Measurements from ENCODE around the gene TLR3.
"Not testable (repeated sequence)": the region's sequence is repeated elsewhere in the genome, so short reads cannot be mapped to it uniquely, and the experiment has no call there.

Gene TLR3

DNA sequence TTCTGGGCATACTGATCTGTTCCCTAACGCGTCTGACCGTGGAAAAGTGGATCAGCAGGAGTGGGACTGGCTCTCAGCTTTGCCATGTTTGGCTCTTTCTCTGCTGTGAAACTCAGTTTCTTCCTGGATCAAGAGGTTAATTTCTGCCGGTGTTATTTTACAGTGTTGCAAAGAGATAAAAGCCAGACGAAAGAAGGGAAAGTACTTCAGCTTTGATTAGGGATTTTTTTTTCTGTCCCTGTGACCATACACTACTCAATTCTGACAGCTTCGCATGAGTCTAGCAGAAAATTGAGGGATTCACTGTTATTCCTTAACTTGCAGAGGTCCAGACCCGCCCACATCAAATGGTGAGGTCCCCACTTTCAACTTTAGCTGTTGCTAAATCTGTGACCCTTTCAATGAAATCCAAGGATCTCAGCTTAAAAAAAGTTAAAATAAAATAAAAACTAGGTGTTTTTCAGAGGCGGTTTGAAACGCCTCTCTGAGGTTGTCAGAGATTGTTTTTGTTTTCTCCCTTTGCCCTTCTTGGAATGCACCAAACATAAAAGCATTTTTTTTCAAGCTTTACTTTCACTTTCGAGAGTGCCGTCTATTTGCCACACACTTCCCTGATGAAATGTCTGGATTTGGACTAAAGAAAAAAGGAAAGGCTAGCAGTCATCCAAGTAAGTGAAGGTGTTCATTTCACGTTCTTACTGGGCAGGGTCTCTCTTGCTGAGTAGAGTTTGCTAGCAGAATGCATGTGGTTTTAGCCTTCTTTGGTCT is at the start of gene TLR3:
Gene TLR3, plus strand, starts transcription at position 576 of the 768 bp plus-strand sequence. CDS start 7,464 bp downstream, outside the sequence.
- no peak for DNase-seq

DNA sequence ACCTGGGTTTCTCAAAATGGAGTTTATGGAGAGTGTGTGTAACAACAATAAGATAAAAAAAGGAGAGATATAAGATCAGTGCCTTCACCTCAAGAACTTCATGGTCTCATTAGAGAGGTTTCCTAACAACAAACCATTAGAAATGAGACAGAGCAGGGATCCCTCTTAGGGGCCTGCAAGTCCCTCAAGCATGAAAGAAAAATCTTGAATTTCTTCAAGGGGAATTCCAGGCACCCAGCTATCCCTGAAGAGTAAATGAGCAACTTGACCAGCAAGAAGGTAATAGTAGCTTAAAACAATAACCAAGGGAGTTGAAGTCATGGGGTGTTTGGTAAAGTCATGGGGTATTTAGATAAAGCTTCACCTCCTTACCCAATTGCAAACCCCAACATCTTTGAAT is 49.7 kb upstream of the TLR3 start:
- DNase-seq = no peak

DNA sequence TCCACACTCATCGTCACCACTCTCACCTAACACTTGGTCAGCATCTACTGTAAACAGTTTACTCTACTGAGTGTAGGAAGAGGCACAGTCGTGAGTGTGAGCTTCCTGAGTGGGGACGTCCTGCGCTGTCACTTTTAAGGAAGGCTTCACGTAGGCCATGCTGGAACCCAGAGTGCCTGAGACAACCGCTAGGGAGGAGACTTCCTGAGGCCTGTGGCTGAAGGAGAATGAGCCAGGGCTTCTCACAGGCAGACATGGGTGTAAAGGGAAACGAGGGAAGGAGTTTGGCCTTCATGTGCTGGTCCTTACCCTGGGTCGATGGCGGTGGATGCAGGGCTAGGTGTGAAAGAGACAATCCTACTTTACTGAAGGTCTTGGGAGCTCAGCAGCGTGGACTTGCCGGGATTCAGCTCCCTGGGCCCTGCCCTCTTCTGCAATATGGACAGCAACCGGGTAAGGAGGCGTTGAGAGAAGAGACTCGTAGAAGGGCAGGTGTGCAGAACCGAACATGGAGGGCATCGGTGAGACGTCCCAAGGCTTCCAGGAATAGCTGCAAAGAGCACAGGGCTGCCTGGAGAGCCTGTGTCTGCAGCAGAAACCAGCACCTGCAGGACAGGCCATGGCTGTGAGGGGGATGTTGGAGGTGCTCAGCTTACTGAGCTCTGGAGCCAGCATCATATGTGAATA is 48.7 kb upstream of the TLR3 start:
- DNase-seq = no peak

DNA sequence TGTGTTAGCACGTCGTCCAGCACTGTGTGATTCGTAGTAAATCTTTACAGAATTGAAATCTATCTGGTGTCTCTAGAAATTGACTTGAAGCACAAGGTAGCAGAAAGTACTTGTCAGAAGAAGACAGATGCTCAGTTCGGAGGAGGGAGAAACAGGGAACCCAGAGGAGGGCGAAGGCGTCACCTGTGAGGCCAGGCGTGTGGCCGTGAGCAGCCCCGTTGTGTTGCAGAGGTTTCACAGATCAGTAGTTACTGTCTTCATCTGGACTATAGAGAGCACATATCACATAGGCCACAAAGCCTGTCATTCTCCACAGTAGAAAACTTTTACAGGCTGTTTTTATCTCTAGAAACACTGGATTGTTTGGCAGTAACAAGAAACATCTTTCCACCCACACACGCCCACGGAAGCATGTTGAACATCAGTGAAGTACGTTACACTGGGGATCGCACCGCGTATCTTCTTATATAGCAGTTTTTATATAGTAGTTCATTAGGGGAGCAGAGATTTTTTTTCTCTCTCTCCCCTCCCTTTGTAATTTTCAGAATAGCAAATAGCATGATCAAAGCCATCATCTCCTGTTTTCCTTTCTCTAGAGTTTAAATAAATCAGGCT is 48.1 kb upstream of the TLR3 start:
- no peak for DNase-seq

DNA sequence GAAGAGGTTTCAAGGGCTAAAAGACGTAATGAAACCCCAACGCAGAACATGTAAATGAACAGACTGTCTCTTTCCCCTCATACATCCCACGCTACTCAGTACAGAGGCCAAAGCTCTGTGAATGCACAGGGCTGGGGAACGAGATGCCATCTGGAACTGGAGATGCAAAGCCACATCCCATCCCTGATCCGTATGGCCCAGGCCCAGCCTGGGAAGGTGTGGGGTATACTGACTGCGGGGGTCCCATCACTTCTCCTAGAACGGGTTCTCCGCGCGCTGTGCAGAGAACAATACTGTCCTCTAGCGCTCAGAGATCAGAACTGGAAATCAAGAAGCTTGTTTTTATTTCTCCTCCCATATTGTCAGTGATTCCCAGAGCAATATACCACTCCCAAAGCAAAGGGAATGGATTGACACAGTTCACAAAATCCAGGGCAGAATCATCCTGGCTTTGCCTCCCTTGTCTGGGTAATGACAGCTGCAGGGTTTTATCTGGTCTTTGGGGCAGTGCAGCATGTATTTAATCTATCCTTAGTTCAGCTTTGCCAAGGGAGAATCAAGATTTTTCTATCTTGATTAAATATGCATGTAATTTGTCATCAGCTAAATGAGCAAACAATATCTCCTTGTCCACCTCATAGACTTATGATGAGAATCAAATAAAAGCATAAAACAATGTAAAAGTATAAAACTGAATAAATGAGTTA is 47.3 kb upstream of the TLR3 start:
- no peak for DNase-seq

DNA sequence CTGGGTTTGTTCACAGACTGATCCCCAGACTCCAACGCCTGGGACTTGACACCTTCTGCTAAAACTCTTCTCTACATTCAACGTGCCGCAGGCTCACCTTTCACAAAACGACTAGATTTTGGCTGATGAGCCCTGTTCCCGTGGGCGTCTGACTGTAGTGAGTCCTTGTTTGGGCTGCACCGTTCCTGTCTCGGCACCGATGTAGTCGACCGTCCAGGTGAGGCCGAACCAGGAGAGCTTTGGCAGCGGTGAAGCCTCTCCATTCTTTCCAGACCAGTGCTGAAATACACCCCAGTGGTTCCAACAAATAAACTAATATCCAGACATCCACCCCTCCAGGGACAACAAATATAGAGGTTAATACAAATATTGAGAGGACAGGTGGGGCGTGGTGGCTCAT is 45.0 kb upstream of the TLR3 start:
- no peak for DNase-seq

DNA sequence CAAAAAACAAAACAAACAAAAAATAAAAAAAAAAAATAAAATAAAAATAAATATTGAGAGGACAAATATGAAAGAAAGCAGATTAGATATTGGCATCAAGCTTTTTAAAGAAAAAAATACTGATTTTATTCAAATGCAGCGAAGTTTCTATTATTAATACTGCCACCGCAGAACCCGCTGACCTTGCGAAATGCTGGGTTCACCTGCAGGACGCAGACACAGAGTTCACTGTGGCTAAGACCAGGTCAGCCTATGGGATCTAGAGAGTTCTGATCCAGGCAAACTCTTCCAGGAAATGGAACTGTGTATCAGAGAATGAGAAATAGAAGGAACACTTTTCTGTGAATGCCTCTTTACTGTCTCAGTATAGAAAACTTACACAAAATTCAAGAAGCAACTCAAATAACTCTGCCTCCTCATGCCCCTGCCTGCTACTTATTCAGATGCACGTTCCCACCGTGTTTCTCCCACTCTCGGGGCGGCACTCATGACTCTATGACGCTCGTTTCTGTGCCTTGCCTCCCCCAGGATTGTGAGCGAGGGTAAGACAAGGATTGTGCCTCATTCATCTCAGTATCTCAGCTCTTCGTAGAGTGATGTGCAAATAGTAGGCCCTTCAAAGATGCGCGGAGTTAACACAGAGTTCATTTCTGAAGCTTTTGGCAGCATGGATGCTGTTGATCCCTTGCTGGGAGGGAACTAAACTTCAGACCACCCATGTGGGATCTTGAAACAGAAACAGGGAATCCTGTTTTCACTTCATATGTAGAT is 44.1 kb upstream of the TLR3 start:
- no peak for DNase-seq

DNA sequence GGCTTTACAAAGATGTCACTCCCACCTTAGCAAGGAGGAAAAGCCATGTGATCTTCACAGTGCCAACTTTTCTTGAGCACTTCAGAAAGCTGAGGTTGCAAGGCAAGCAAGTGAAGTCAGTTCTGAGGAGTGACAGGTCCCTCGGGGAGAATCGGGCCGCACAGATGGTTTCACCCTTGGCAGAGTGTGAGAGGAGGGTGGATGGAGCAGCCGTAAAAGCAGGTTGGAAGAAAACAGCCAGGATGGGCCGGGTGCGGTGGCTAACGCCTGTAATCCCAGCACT is 43.6 kb upstream of the TLR3 start:
- no peak for DNase-seq

DNA sequence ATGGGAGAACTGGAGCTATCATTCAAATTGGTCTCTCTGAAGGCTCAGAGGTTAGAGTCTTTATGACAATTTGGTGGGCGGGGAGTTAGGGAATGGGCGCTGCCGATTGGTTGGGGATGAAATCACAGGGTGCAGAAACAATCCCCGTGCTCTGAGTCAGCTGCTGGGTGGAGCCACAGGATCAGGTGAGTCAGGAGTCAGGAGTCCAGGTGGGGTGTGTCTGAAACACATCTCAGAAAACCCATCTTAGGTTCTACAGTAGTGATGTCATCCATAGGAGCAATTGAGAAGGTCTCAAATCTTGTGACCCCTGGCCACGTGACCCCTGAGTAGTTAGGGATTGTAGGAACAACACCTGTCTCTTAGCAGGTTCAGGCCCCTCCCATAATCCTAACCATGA is 41.6 kb upstream of the TLR3 start:
- no peak for DNase-seq

DNA sequence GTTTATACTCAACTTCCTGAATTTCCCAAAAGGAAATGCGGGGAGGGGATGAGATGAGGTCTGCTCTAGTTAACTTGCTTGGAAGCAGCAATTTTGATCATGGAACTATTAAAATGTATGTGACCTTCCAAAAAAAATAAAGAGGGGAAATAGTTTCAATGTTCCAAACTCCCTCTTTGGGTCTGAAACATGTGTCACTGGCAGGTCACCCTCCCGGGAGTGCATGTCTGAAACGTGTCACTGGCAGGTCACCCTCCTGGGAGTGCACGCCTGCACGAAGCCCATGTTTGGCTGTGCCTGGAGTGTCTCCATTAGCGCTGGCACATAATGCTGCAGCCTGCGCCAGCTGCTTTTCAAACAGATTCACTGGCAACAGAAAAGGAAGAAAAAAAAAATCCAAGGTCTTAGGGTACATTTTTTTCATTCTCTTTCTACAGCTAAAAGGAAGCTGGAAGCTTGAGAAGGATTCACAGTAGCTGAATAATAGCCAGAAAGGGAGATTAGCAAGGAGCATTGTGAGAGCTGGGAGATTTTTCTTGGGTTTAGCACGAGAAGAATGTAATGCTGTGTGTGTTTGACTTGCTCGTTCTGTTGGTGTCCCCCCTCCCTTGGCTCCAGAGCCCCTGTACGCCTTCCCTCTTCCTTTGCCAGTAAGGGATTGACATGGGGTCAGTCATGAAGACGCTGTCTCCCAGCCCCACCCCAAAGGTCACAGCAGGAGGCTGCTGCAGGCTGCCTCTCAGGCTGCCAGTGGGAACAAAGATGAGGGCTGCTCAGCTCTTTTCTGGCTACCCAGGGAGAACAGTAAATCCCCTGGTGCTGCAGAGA is 39.2 kb upstream of the TLR3 start:
- no peak for DNase-seq

DNA sequence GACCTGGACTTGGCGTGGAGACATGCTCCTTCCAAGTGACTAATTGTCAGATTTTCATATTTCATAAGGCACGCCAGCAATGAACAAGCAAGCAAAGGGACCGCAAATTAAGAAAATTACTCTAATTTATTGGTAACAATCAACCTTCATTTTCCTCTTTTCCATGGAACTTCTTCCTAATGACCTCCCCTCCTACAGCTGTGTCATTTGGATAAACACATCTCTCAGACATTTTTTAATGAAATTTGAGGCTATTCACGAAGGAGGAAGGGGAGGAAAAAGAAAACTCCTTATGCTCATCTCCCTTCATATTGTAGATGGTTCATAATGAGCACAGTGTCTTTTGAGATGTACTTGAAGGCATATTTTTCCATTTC is 38.6 kb upstream of the TLR3 start:
- no peak for DNase-seq

DNA sequence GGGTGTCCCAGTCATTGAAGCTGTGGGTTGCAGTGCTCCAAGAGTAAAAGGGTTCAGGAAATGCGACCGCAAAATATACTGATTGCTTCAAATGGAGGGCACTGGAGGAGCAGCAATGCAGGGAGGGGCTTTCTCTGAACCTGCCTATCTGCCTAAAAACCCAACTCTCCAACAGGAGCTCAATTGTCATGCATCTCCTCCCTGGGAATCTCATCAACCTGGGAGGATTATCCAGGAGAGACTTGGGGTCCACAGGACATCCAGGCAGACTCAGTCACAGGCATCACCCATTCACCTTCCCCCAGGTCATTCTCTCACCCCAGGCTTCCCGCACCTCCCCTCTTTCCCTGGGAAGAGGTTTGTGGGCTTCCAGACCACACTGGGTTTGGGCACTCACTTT is 38.2 kb upstream of the TLR3 start:
- no peak for DNase-seq

DNA sequence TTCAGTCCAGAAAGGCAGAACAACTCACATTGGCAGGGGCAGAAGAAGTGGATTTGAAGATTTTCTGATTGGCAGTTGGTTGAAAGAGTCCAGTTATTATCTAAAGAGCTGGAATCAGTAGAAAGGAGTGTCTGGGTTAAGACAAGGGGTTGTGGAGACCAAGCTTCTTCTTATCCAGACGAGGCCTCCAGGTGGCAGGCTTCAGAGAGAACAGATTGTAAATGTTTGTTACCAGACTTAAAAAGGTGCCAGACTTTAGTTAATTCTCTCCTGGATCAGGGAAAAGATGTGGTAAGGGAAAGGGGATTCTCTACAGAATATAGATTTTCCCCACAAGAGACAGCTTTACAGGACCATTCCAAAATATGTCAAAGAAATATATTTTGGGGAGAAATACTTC is 36.7 kb upstream of the TLR3 start:
- no peak for DNase-seq

DNA sequence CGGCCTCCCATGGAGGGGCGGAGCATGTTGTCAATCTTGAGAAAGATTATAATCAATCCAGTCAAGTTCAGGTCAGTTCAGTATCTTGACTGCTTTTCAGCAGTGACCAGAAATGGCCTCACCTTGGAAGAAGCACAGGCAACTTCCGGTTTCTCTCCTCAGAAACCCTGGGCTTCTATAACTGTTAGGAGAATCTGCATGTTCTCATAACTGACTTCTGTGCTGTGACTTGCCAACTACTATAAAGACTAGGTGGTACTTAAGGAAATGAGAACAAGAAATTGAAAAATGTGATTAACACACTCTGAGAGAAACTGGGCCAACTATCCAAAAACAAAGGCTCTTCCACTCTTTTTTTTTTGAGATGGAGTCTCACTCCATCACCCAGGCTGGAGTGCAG is 35.9 kb upstream of the TLR3 start:
- no peak for DNase-seq

DNA sequence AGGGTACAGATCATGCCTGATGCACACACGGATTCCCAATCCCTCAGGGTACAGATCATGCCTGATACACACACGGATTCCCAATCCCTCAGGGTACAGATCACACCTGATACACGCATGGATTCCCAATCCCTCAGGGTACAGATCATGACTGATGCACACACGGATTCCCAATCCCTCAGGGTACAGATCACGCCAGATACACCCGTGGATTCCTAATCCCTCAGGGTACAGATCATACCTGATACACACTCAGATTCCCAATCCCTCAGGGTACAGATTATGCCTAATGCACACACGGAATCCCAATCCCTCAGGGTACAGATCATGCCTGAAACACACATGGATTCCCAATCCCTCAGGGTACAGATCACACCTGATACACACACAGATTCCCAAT is 34.3 kb upstream of the TLR3 start:
- DNase-seq = not testable (repeated sequence)

DNA sequence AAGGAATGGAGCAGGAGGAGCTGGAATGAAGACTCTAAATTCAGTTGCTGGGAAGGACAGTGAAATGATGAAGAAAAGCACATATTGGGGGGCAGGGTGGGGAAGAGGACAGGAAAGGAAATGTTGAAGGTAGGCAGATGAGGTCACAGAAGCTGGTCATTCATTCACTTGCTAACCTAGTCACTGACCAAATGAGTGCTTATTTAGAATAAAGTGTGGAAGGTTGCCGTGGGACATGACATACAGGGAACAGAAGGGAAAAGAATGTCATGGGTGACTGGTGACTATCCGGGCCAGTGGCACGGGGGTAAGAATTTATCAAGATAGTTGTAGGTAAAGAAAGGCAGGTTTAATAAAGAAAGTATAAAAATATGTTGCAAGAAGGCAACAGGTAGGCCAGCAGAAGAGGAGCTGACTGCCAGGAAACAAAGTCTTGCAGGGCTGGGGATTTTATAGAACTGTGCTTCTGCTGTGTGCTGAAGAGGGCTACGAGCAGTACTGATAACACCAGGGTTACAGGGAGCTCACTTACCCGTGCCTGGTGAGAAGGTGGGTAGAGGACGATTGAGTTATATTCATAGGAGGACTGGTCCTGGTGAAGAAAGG is 31.9 kb upstream of the TLR3 start:
- DNase-seq = no peak

DNA sequence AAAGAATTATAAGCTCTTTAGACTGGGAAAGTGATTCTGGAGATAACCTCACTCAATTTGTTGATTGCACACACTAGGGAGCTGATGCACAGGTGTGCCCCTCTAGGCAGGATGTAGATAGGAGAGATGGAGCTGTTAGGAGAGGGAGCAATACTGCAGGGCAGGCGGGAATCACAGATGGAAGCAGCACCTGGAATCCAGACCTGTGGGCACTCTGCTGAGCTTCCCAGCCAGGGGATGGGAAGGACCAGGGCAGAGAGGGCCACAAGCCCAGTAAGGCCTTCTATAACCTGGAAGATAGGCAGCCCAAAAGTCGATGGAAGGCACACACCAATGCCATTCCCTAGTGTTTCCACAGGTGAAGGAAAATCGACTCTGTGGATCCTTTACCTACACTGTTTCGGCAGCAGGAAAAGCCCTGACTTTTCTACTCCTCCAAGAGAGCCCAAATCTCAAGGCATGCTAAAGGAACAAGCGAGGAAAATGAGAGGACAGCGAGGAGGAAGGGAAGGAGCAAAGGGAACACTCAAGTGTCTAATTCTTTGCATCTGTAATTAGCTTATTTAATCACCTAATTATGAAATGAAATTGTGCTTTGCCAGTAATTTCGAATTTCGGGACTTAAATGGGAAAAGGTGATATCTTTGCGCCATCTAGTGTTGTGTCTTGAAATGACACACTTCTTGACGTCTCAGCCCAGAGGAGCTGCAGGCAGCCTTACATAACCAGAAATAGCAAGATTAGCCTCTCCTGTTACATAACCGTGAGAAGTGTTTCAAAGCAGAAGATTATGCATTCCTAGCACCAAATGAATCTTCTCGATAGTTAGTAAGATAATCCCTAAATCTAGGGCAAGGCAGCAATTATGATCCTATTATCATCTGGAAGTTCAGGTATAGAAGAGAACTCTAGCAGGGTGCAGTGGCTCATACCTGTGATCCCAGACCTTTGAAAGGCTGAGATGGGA is 31.0 kb upstream of the TLR3 start:
- no peak for DNase-seq

DNA sequence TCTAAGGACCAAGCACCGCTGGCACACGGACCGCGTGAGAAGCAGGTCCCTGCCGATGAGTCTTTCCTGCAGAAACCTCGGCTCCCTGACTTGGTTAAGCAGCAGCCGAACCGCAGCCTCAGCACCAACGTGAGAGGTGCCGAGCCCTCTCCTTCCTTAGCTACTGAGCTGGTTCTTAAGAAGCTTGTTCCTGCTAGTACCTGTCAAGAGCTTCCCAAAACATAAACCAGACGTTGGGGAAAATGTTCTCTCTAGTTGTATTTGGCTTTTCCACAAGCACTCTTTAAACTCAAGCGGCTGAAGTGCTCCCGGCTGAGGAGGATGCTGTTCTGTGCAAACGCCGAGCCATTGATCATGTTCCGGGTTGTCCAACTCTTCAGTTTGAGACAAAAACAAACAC is 29.3 kb upstream of the TLR3 start:
- DNase-seq = no peak

DNA sequence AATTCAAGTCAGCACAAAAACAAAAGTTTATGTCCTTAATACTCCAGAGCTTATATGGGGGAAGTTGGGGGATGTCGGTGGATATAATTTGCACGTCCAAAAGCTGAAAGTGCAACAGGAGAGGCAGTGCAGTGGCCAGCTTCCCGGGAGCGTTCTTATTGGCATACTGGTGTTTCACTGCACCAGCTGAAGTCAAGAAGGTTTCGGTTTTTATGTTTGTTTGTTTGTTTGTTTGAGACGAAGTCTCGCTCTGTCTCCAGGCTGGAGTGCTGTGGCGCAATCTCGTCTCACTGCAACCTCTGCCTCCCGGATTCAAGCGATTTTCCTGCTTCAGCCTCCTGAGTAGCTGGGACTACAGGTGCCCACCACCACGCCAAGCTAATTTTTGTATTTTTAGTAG is 28.6 kb upstream of the TLR3 start:
- no peak for DNase-seq

DNA sequence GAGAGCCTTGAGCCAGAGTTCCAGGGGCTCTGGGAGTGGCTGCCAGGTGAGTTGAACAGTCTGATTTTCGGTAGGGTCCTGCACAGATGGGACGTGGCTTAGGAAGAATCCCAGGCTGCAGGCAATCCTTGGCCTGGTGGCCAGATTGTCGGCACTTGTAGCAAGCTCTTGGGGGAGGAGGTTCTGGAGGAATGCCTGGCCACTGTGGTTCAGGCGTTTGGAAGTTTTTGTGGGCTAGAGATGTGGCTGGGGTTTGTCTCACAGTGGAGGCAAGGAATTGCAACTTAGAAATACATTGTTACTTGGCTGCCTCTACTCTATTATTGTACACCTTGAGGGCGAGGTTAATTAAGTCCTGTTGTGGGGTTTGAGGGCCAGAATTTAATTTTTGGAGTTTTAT is 21.5 kb upstream of the TLR3 start:
- DNase-seq = not testable (repeated sequence)

DNA sequence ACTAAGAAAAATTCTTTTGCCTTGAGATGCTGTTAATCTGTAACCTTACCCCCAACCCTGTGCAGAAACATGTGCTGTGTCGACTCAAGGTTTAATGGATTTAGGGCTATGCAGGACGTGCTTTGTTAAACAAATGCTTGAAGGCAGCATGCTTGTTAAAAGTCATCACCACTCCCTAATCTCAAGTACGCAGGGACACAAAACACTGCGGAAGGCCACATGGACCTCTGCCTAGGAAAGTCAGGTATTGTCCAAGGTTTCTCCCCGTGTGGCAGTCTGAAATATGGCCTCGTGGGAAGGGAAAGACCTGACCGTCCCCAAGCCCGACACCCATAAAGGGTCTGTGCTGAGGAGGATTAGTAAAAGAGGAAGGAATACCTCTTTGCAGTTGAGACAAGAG is 18.8 kb upstream of the TLR3 start:
- DNase-seq = not testable (repeated sequence)
